Parathyroid adenoma (tissue), 2 donors: ENCODE data around the gene TMEM151A.

Source experiments
- H2AFZ ChIP-seq: fragments of 300-600 bp; sonication (generic); one replicate; pipeline ENCODE4 v1.7.0; 2017; ENCODE audit warnings: antibody characterized with exemption, mild to moderate bottlenecking
- H3K27ac ChIP-seq: fragments of 300-600 bp; sonication (generic); one replicate; pipeline ENCODE4 v1.7.0; 2017
- H3K27me3 ChIP-seq: fragments of 300-600 bp; sonication (generic); one replicate; pipeline ENCODE4 v1.7.0; 2017; ENCODE audit warnings: low read length; ENCODE audit not compliant: control insufficient read depth, insufficient read depth
- H3K36me3 ChIP-seq: fragments of 300-600 bp; sonication (generic); one replicate; pipeline ENCODE4 v1.7.0; 2017; ENCODE audit warnings: low read length; ENCODE audit not compliant: control insufficient read depth, insufficient read depth
- H3K4me1 ChIP-seq: fragments of 300-600 bp; sonication (generic); one replicate; pipeline ENCODE4 v1.7.0; 2017; ENCODE audit warnings: control low read depth
- H3K4me2 ChIP-seq: fragments of 300-600 bp; sonication (generic); one replicate; pipeline ENCODE4 v1.7.0; 2017; ENCODE audit warnings: low read length
- H3K4me3 ChIP-seq: fragments of 300-600 bp; sonication (generic); one replicate; pipeline ENCODE4 v1.7.0; 2017; ENCODE audit warnings: low read depth, low read length
- H3K79me2 ChIP-seq: fragments of 300-600 bp; sonication (generic); one replicate; pipeline ENCODE4 v1.7.0; 2017; ENCODE audit warnings: control low read depth
- H3K9ac ChIP-seq: fragments of 300-600 bp; sonication (generic); one replicate; pipeline ENCODE4 v1.7.0; 2017; ENCODE audit warnings: mild to moderate bottlenecking
- H3K9me3 ChIP-seq: fragments of 300-600 bp; sonication (generic); one replicate; pipeline ENCODE4 v1.7.0; 2017; ENCODE audit warnings: low read length; ENCODE audit not compliant: control insufficient read depth
- TF ChIP-seq, protein P1 (sequence below): fragments of 300-600 bp; sonication (generic); IDR thresholded peaks from one replicate; pipeline ENCODE4 v1.7.0; 2017; ENCODE audit warnings: antibody characterized with exemption, mild to moderate bottlenecking
- donor health status: primary hyperparathyroidism.

Gene TMEM151A

DNA sequence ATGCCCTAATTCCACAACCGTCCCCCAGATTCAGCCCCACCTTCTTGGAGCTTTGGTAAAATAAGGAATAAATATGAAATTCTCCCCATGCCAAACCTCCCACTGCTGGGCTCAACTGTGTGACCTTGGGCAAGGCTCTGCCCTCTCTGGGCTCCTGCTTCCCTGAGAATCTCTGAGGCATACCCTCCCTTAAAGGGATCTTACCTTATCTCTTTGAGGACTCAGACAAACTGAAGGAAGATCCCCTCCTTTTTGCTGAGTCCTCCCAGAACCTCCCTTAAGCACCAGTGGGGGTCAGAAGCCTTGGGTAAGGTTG, 22.4 kb downstream of the TMEM151A start:
- no peak overlapping the region for H3K4me2 ChIP-seq
- no peak overlapping the region for H3K9ac ChIP-seq
- H3K4me3 ChIP-seq: no peak overlapping the region
- no peaks in the 10 kb centered on the region for H3K79me2 ChIP-seq
- H3K4me1 ChIP-seq: peaks cover 2% of the 10 kb centered on the region
- no peaks in the 10 kb centered on the region for H3K9me3 ChIP-seq
- no peaks in the 10 kb centered on the region for H3K27me3 ChIP-seq
- no peak overlapping the region for H3K27ac ChIP-seq
- H2AFZ ChIP-seq: no peak overlapping the region
- H3K36me3 ChIP-seq: no peaks in the 10 kb centered on the region
- TF ChIP-seq, protein P1, sequence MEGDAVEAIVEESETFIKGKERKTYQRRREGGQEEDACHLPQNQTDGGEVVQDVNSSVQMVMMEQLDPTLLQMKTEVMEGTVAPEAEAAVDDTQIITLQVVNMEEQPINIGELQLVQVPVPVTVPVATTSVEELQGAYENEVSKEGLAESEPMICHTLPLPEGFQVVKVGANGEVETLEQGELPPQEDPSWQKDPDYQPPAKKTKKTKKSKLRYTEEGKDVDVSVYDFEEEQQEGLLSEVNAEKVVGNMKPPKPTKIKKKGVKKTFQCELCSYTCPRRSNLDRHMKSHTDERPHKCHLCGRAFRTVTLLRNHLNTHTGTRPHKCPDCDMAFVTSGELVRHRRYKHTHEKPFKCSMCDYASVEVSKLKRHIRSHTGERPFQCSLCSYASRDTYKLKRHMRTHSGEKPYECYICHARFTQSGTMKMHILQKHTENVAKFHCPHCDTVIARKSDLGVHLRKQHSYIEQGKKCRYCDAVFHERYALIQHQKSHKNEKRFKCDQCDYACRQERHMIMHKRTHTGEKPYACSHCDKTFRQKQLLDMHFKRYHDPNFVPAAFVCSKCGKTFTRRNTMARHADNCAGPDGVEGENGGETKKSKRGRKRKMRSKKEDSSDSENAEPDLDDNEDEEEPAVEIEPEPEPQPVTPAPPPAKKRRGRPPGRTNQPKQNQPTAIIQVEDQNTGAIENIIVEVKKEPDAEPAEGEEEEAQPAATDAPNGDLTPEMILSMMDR: no peak

DNA sequence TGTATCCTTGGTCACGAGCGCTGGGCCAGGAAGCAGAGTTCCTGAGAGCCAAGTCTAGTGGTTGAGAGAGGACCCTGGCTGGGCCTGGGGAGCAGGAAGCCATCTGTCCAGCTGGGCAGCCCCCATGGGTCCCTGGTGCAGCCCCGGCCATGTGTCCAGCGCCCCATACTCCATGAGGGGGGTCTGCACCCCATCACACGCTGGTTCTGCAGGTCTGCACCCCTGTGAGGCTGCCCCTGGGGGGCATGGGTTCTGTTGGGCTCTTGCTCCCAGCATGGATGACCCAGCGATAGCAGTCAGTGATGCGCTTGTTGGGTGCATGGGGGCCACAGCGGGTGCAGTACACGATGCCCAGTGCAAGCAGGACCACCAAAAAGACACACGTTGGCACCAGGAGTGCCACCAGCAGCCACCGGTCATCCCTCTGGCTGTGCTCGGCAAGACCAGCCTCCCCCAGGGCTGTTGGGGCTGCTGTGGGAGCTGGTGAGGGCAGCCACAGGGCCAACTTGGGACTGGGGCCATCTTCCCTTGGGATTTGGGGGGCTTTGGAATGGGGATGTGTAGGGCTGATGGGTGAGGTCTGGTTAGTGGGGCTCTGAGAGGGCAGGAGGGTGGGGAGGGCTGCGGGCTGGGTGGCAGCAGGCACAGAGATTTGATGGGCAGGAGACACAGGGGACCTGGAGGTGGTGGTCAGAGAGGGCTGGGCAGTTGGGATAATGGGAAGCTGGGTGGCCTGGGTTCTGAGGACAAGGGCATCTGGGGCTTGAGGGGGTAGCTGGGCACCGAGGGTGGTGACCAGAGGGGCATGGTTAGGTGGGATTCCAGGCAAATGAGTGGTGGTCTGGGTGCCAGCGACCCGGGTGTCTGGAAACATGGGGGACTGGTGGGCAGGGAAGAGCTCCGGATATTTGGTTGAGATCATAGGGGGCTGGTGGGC, 23.1 kb downstream of the TMEM151A start:
- TF ChIP-seq, protein P1: no peak
- Histone ChIP-seq H3K4me1 (peaks cover 2% of the 10 kb centered on the region), H3K4me2 (no peak overlapping the region), H3K4me3 (no peak overlapping the region), H3K36me3 (no peaks in the 10 kb centered on the region), H3K79me2 (no peaks in the 10 kb centered on the region), H3K27me3 (no peaks in the 10 kb centered on the region), H3K27ac (no peak overlapping the region), H3K9me3 (no peaks in the 10 kb centered on the region), H3K9ac (no peak overlapping the region), H2AFZ (no peak overlapping the region)

DNA sequence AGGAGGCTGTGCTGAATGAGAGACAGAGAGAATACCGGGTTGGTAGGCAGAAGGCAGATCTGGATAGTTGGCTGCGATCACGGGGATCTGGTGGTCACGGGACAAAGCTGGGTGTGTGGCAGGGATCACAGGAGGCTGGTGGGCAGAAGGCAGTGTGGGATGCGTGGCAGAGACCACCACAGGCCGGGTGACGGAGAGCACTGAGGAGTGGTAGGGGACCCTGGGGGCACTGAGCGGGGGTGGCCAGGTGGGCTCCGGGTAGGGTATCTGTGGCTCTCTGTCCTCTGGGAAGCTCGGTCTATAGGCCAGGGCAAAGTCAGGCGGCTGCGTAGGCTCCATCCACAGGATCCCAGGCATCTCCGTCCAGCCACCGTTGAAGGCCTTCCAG, 23.8 kb downstream of the TMEM151A start:
- H3K79me2 ChIP-seq: no peaks in the 10 kb centered on the region
- no peaks in the 10 kb centered on the region for H3K27me3 ChIP-seq
- TF ChIP-seq, protein P1: no peak
- no peaks in the 10 kb centered on the region for H3K9me3 ChIP-seq
- H3K27ac ChIP-seq: no peak overlapping the region
- H3K4me2 ChIP-seq: no peak overlapping the region
- no peaks in the 10 kb centered on the region for H3K36me3 ChIP-seq
- H3K9ac ChIP-seq: no peak overlapping the region
- H3K4me3 ChIP-seq: no peak overlapping the region
- H3K4me1 ChIP-seq: peaks cover 2% of the 10 kb centered on the region
- no peak overlapping the region for H2AFZ ChIP-seq

DNA sequence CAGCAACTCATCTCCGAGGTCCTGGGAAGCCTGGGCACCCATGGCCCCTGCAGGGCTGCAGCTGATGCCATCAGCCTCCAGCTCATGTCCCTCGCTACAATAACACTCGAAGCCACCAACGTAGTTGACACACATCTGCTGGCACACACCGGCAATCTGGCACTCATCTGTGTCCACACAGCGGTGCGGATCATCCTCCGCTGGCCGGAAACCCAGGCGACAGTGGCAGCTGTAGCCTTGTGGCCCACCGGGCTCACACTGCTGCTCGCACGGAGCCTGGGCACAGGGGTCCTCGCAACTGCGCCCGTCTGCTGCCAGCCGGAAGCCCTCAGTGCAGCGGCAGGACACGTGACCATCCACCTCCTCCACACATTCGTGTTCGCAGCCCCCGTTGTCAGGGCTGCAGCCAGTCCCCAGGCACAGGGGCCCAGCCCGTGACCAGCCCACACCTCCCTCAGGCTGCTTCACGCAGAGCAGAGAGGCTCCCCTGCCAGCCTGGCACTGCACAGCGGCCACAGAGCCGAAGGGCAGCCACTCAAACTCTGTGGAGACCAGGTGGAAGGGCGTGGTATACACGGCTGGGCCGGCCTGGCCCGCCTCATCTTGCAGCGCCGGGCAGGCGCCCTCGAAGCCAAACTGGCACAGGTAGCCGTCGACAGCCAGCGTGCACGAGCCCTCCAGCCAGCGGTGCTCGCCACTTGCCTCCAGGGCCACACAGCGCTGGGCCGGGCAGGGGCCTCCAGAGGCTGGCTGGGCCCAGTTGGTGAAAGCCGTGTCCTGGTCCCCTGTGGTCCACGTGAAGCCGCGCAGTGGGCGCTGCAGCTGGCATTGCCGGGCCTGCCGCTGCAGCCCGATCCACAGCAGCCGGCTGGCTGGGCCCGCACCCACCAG, 24.5 kb downstream of the TMEM151A start:
- TF ChIP-seq, protein P1: no peak
- Histone ChIP-seq H3K79me2 (no peaks in the 10 kb centered on the region), H3K36me3 (no peaks in the 10 kb centered on the region), H3K9ac (no peak overlapping the region), H2AFZ (no peak overlapping the region), H3K4me2 (no peak overlapping the region), H3K4me1 (peaks cover 2% of the 10 kb centered on the region), H3K4me3 (no peak overlapping the region), H3K9me3 (no peaks in the 10 kb centered on the region), H3K27me3 (no peaks in the 10 kb centered on the region), H3K27ac (no peak overlapping the region)
